HG02763 (cell line): ENCODE data around the gene EPHA2.

Source experiments
- ATAC-seq: cut with Tn5 transposase; IDR thresholded peaks from one replicate; pipeline ENCODE4 v1.9.1; 2021; ENCODE audit warnings: mild to moderate bottlenecking, moderate library complexity; ENCODE audit not compliant: unreplicated experiment

The EPHA2 gene

GRCh38 chr1:16095447-16095846 lies 60.4 kb downstream of the EPHA2 start:
- ATAC-seq, result no peak

- no peak for ATAC-seq
These were observed 61.3 kb downstream of the EPHA2 start for GRCh38 chr1:16094453-16095158.

- ATAC-seq, result no peak
These were observed 62.3 kb downstream of the EPHA2 start for GRCh38 chr1:16093611-16094010.

- no peak for ATAC-seq
These were observed 62.9 kb downstream of the EPHA2 start for GRCh38 chr1:16092923-16093511.

- ATAC-seq, result no peak
These were observed 63.6 kb downstream of the EPHA2 start for GRCh38 chr1:16092097-16092922.

GRCh38 chr1:16091296-16091695 lies 64.6 kb downstream of the EPHA2 start:
- no peak for ATAC-seq

GRCh38 chr1:16090076-16090826 lies 65.6 kb downstream of the EPHA2 start:
- no peak for ATAC-seq

GRCh38 chr1:16088996-16089395 lies 66.9 kb downstream of the EPHA2 start:
- no peak for ATAC-seq

- no peak for ATAC-seq
These were observed 67.4 kb downstream of the EPHA2 start for GRCh38 chr1:16088351-16088911.

GRCh38 chr1:16087733-16088132 lies 68.1 kb downstream of the EPHA2 start:
- ATAC-seq, result no peak

GRCh38 chr1:16085522-16085921 lies 70.3 kb downstream of the EPHA2 start:
- no peak for ATAC-seq

- no peak for ATAC-seq
These were observed 72.4 kb downstream of the EPHA2 start for GRCh38 chr1:16083486-16083885.

- ATAC-seq, result no peak
These were observed 73.4 kb downstream of the EPHA2 start for GRCh38 chr1:16082283-16083038.

GRCh38 chr1:16081636-16082035 lies 74.2 kb downstream of the EPHA2 start:
- ATAC-seq, result no peak

- ATAC-seq, result no peak
These were observed 75.3 kb downstream of the EPHA2 start for GRCh38 chr1:16080422-16081150.

- ATAC-seq, result no peak
These were observed 76.8 kb downstream of the EPHA2 start for GRCh38 chr1:16078925-16079656.

GRCh38 chr1:16077406-16078245 lies 78.2 kb downstream of the EPHA2 start:
- no peak for ATAC-seq

GRCh38 chr1:16076865-16077238 lies 79.0 kb downstream of the EPHA2 start:
- ATAC-seq, result no peak
